ENCODE data around the gene RTTN.
"Not testable (repeated sequence)": the region's sequence is repeated elsewhere in the genome, so short reads cannot be mapped to it uniquely, and the experiment has no call there.

The RTTN gene

GRCh38 chr18:70121842-70122241 is 83.6 kb downstream of the RTTN start:
- in situ Hi-C loops (cut with MboI; ENCODE audit: low pct_unique_long_range_greater_than_20kb, low sequenced_read_pairs): no loop called here
- no peak for DNase-seq

- in situ Hi-C loops (cut with MboI; ENCODE audit: low pct_unique_long_range_greater_than_20kb, low sequenced_read_pairs): no loop called here
- no peak for DNase-seq
Measured at GRCh38 chr18:70116949-70117348, 88.5 kb downstream of the RTTN start.

- DNase-seq: no peak
- in situ Hi-C loops (cut with MboI; ENCODE audit: low pct_unique_long_range_greater_than_20kb, low sequenced_read_pairs): no loop called here
Measured at GRCh38 chr18:70113511-70113910, 92.0 kb downstream of the RTTN start.

- DNase-seq: no peak
- in situ Hi-C loops (cut with MboI; ENCODE audit: low pct_unique_long_range_greater_than_20kb, low sequenced_read_pairs): no loop called here
Measured at GRCh38 chr18:70110678-70111077, 94.8 kb downstream of the RTTN start.

- in situ Hi-C loops (cut with MboI; ENCODE audit: low pct_unique_long_range_greater_than_20kb, low sequenced_read_pairs): no loop called here
- DNase-seq: no peak
Measured at GRCh38 chr18:70107091-70107490, 98.4 kb downstream of the RTTN start.

GRCh38 chr18:70102854-70103253 is 102.6 kb downstream of the RTTN start:
- in situ Hi-C loops (cut with MboI; ENCODE audit: low pct_unique_long_range_greater_than_20kb, low sequenced_read_pairs); DNase-seq: not testable (repeated sequence)

GRCh38 chr18:70089858-70090257 is 115.6 kb downstream of the RTTN start:
- in situ Hi-C loops (cut with MboI; ENCODE audit: low pct_unique_long_range_greater_than_20kb, low sequenced_read_pairs): no loop called here
- DNase-seq: no peak

- in situ Hi-C loops (cut with MboI; ENCODE audit: low pct_unique_long_range_greater_than_20kb, low sequenced_read_pairs): no loop called here
Measured at GRCh38 chr18:70086085-70086484, 119.4 kb downstream of the RTTN start.

GRCh38 chr18:70085641-70086040 is 119.8 kb downstream of the RTTN start:
- no peak for DNase-seq
- in situ Hi-C loops (cut with MboI; ENCODE audit: low pct_unique_long_range_greater_than_20kb, low sequenced_read_pairs): no loop called here

More at GRCh38 chr18:70086085-70086484, 119.4 kb downstream of the RTTN start:
- DNase-seq: no peak

- in situ Hi-C loops (cut with MboI; ENCODE audit: low pct_unique_long_range_greater_than_20kb, low sequenced_read_pairs): no loop called here
- no peak for DNase-seq
Measured at GRCh38 chr18:70082430-70082829, 123.1 kb downstream of the RTTN start.

GRCh38 chr18:70078106-70078505 is 127.4 kb downstream of the RTTN start:
- no peak for DNase-seq
- in situ Hi-C loops (cut with MboI; ENCODE audit: low pct_unique_long_range_greater_than_20kb, low sequenced_read_pairs): no loop called here

GRCh38 chr18:70075906-70076305 is 129.6 kb downstream of the RTTN start:
- in situ Hi-C loops (cut with MboI; ENCODE audit: low pct_unique_long_range_greater_than_20kb, low sequenced_read_pairs): no loop called here
- DNase-seq: no peak

GRCh38 chr18:70074116-70074515 is 131.4 kb downstream of the RTTN start:
- DNase-seq: no peak
- in situ Hi-C loops (cut with MboI; ENCODE audit: low pct_unique_long_range_greater_than_20kb, low sequenced_read_pairs): no loop called here

GRCh38 chr18:70073432-70073831 is 132.1 kb downstream of the RTTN start:
- in situ Hi-C loops (cut with MboI; ENCODE audit: low pct_unique_long_range_greater_than_20kb, low sequenced_read_pairs): no loop called here
- no peak for DNase-seq

GRCh38 chr18:70072678-70073077 is 132.8 kb downstream of the RTTN start:
- in situ Hi-C loops (cut with MboI; ENCODE audit: low pct_unique_long_range_greater_than_20kb, low sequenced_read_pairs): no loop called here
- no peak for DNase-seq

- in situ Hi-C loops (cut with MboI; ENCODE audit: low pct_unique_long_range_greater_than_20kb, low sequenced_read_pairs): no loop called here
Measured at GRCh38 chr18:70069965-70070364, 135.5 kb downstream of the RTTN start.

GRCh38 chr18:70069382-70069781 is 136.1 kb downstream of the RTTN start:
- in situ Hi-C loops (cut with MboI; ENCODE audit: low pct_unique_long_range_greater_than_20kb, low sequenced_read_pairs): no loop called here
- no peak for DNase-seq

More at GRCh38 chr18:70069965-70070364, 135.5 kb downstream of the RTTN start:
- DNase-seq: no peak

- in situ Hi-C loops (cut with MboI; ENCODE audit: low pct_unique_long_range_greater_than_20kb, low sequenced_read_pairs): no loop called here
- DNase-seq: no peak
Measured at GRCh38 chr18:70068981-70069380, 136.5 kb downstream of the RTTN start.

- in situ Hi-C loops (cut with MboI; ENCODE audit: low pct_unique_long_range_greater_than_20kb, low sequenced_read_pairs): no loop called here
- no peak for DNase-seq
Measured at GRCh38 chr18:70059684-70060083, 145.8 kb downstream of the RTTN start.

GRCh38 chr18:70058916-70059315 is 146.6 kb downstream of the RTTN start:
- no peak for DNase-seq
- in situ Hi-C loops (cut with MboI; ENCODE audit: low pct_unique_long_range_greater_than_20kb, low sequenced_read_pairs): no loop called here

GRCh38 chr18:70047931-70048603 is 157.4 kb downstream of the RTTN start:
- in situ Hi-C loops (cut with MboI; ENCODE audit: low pct_unique_long_range_greater_than_20kb, low sequenced_read_pairs): no loop called here
- DNase-seq: no peak
